Bladder microvascular endothelial cell (primary cell): ENCODE measurements around the gene ACAD10. TPM values are rescaled to one million over a fixed set of nuclear protein-coding genes. Genes with fewer than 3 reads are reported as not detected.

ENCODE experiments used
- total RNA-seq: library from RNA; depleted of rRNA; stranded (reverse); fragments of >200 nt; gene quantifications from 2 replicates; pipeline ENCODE4 v1.2.3, GENCODE V29; 2014

The ACAD10 gene
- total RNA-seq, result 7.8 and 16.0 TPM in 2 replicates

DNA sequence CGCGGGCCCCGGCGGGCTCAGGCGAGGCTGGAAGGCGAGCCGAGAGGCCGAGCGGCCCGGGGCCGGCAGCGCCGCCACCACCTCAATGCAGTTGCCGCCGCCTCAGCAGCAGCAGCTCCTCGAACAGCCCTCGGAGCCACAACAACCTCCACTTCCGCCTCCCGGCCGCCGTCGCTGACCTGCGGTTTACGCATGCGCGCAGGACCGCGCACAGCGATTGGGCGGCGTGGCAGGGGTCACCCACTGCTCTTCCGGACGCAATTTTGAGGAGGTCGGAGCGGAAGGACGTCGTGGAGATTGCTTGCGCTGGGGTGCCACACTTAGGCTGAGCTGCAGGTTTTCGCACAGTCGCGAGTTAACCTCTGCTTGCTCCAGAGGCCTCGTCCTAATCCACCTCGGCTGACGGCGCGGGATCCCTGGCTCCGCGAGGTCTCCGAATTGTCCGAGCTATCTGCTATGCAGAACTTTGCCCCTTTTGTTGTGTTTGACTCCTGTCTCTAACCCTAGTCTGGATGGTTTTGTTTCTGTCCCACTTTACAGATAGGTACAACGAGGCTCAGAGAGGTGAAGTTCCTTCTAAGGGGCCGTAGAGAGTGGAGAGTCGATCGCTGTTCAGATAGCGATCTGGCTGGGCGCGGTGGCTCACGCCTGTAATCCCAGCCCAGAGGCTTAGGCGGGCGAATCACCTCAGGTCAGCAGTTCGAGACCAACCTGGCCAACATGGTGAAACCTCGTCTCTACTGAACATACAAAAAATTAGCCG is at the start of gene ACAD10, which contains the start of gene BRAP:
Gene ACAD10 (plus strand): TSS at position 243 of the 763 bp plus-strand sequence. CDS start 6,657 bp downstream, outside the sequence.
Gene BRAP (minus strand): TSS at position 146 of the 763 bp plus-strand sequence. CDS start 164 bp downstream, outside the sequence.

DNA sequence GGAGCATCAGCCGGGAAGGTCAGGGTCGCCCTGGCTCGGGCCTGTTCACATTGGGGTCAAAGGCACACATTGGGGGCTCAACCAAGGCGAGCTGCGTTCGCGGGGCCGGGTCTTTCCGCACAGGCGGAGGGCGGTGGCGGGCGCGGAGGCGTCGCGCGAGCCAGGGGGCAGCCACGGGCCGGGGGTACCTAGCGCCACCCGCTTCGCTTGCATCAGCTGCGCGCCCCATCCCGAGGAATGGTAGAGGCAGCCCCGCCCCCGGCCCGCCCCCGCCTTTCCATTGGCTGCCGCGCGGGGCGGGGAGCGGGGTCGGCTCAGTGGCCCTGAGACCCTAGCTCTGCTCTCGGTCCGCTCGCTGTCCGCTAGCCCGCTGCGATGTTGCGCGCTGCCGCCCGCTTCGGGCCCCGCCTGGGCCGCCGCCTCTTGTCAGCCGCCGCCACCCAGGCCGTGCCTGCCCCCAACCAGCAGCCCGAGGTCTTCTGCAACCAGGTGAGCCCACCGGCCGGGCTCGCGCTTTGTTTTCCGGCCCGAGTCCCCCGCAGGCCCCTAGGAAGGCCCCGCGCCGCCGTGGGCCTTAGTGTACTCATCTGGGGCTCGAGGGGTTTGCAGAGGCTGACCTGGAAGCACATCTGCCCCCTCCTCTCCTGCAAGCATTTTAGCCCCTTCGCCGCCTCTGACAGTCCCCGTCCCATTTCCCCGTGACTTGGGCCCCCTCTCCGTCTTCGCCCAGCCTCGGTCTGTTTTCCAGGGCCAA is 80.9 kb downstream of the ACAD10 start, which contains the start of gene ALDH2:
Gene ALDH2 (plus strand): TSS at position 326 of the 754 bp plus-strand sequence. CDS start 50 bp downstream, at position 376.

Other genes starting within 250 kb of the ACAD10 start
- gene ATXN2, start 86.7 kb upstream of the ACAD10 start, total RNA-seq, result 15.4 and 40.9 TPM in 2 replicates
- gene BRAP, start 97 bp upstream of the ACAD10 start, total RNA-seq, result 11.0 and 32.6 TPM in 2 replicates
- 19.3 and 61.5 TPM in 2 replicates for gene ALDH2, start 80.9 kb downstream of the ACAD10 start, total RNA-seq
- gene MAPKAPK5, start 156.2 kb downstream of the ACAD10 start, total RNA-seq, result 15.7 and 38.9 TPM in 2 replicates